Vagina (tissue), 2 donors: ENCODE measurements around the gene TGIF1.

Experiments used
- POLR2A ChIP-seq, 2 donors: fragments of 450-650 bp; IDR thresholded peaks; one replicate each; pipeline ENCODE4 v1.6.1; 2017; ENCODE audit warnings: antibody characterized with exemption in 2 of 2, mild to moderate bottlenecking in 2 of 2, moderate library complexity in 2 of 2
- TF ChIP-seq, protein P1 (sequence below), 3 experiments: fragments of 450-650 bp in 2 of 3; fragments of 200-600 bp in 1 of 3; sonication (generic) in 1 of 3; IDR thresholded peaks; one replicate each; pipeline ENCODE4 v1.5.1; 2017 to 2019; ENCODE audit warnings: antibody characterized with exemption in 3 of 3, mild to moderate bottlenecking in 2 of 3, moderate library complexity in 2 of 3

DNA sequence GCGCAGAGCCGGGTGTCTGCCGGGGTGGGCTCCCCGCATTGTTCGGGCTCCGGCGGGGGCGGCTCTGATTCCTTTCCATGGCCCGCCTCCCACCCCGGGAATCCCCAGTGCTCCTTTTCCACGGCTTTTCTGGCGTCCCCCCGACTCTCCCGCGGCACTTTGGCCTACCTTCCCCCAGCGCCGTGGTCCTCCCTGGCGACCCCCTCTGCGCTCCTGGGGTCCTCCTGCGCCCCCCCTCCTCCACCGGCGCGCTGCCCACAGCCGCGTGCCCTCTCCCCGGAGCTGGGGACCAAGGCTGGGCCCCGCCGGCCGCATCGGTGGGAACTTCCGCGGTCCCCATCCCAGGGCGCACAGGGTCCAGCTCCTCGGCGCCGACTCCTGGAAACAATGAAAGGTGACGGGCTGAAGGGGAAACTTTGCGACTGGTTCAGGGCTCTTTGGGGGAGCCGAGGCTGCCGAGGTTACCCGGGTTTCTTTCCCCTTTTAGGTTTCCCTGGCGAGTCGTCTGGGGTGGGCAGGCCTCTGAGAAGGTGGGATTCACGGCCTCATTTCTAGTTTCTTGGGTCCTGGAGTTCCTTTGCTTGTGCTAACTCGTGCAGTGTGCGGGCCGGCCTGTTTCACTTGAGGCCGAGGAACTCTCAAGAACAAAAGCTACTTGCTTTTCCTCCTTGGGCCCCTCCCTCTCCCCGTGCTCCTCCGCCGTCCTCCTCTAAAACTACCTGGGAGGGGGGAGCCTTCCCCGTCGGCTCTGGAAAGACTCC, 2.2 kb downstream of the TGIF1 start:
- TF ChIP-seq, protein P1, sequence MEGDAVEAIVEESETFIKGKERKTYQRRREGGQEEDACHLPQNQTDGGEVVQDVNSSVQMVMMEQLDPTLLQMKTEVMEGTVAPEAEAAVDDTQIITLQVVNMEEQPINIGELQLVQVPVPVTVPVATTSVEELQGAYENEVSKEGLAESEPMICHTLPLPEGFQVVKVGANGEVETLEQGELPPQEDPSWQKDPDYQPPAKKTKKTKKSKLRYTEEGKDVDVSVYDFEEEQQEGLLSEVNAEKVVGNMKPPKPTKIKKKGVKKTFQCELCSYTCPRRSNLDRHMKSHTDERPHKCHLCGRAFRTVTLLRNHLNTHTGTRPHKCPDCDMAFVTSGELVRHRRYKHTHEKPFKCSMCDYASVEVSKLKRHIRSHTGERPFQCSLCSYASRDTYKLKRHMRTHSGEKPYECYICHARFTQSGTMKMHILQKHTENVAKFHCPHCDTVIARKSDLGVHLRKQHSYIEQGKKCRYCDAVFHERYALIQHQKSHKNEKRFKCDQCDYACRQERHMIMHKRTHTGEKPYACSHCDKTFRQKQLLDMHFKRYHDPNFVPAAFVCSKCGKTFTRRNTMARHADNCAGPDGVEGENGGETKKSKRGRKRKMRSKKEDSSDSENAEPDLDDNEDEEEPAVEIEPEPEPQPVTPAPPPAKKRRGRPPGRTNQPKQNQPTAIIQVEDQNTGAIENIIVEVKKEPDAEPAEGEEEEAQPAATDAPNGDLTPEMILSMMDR (IDR thresholded peaks at IDR 0.05), result no peak
- peak in 1 of 2 donors; percentile 56 for TF ChIP-seq POLR2A (IDR thresholded peaks at IDR 0.05)
